ENCODE measurements around the gene ASIC4. TPM values are rescaled to one million over a fixed set of nuclear protein-coding genes. Genes with fewer than 3 reads are reported as not detected.

ASIC4 gene
- total and polyA plus RNA-seq, 2 of the 4 experiments (the other 2 are of a cell fraction), result 0.10 TPM; not detected in 1

GRCh38 chr2:219547621-219548020, 33.3 kb downstream of the ASIC4 start:
- no peaks in the 10 kb centered on the region for H3K9me3 ChIP-seq (ENCODE audit: control insufficient read depth, insufficient read depth, low read length)
- H4K8ac ChIP-seq (ENCODE audit: low read depth in 2 of 2, low read length in 2 of 2), result no peak overlapping the region
- H3K56ac ChIP-seq (ENCODE audit: extremely low read depth, insufficient read depth, low read length), result no peak overlapping the region
- H4K20me1 ChIP-seq (ENCODE audit: insufficient read depth, low read length), result peaks cover 3% of the 10 kb centered on the region; the same call in 1 of the 2 replicates
- H3K9me1 ChIP-seq (ENCODE audit: insufficient read depth, low read length), result no peaks in the 10 kb centered on the region; the same call in 1 of the 2 replicates
- H3K79me1 ChIP-seq (ENCODE audit: low read depth in 1 of 2, low read length in 2 of 2), result peaks cover under 1 to 2% of the 10 kb centered on the region in 2 experiments; a peak in 3 of 4 replicates
- no peak overlapping the region for H3K18ac ChIP-seq (ENCODE audit: low read depth, low read length)
- no peak overlapping the region for H2AK5ac ChIP-seq (ENCODE audit: low read depth, low read length)
- H3K14ac ChIP-seq (replicated peaks; ENCODE audit: low read depth, low read length), result no peak overlapping the region
- no peak overlapping the region for H2AK9ac ChIP-seq (replicated peaks; ENCODE audit: low read depth, low read length, poor library complexity)
- no peak overlapping the region for H4K5ac ChIP-seq (ENCODE audit: low read depth, low read length)
- H2BK20ac ChIP-seq (ENCODE audit: low read depth, low read length), result no peak overlapping the region
- dilution Hi-C loops (cut with HindIII; ENCODE audit: low sequenced_read_pairs, unreplicated experiment) (no loop called here), in situ Hi-C loops (cut with MboI; ENCODE audit: low sequenced_read_pairs) (no loop called here), intact Hi-C loops (cut with micrococcal nuclease) (no loop called here)
- H3K4ac ChIP-seq (ENCODE audit: low read depth, low read length), result no peak overlapping the region
- H3K4me3 ChIP-seq (ENCODE audit: insufficient read depth, low read depth, low read length), result no peak overlapping the region
- H2AFZ ChIP-seq (replicated peaks; ENCODE audit: low read length, poor library complexity), result no peak overlapping the region
- ChIA-PET CTCF (interaction anchor here (2.7 kb wide), 1 partner anchor 13 kb away, joined by 10 read pairs; no protein-coding TSS in a partner anchor), POLR2A (ENCODE audit: unreplicated experiment) (no interaction called here)
- TF ChIP-seq FOS (IDR thresholded peaks at IDR 0.05; ENCODE audit: low read depth, low read length) (no peak), MAZ (IDR thresholded peaks at IDR 0.05; ENCODE audit: borderline replicate concordance, low read depth, low read length) (no peak), USF2 (IDR thresholded peaks at IDR 0.05; ENCODE audit: low read depth, low read length) (no peak), MXI1 (IDR thresholded peaks at IDR 0.05; ENCODE audit: borderline replicate concordance, low read depth, low read length) (no peak), CTCF (conservative IDR thresholded peaks at IDR 0.05; ENCODE audit: low read depth, low read length) (no peak), NFE2L2 (IDR thresholded peaks at IDR 0.05; ENCODE audit: low read depth, low read length) (no peak), POLR2A (IDR thresholded peaks at IDR 0.05; ENCODE audit: low read depth, low read length) (no peak), RCOR1 (IDR thresholded peaks at IDR 0.05; ENCODE audit: insufficient replicate concordance, low read length) (no peak), RAD21 (IDR thresholded peaks at IDR 0.05; ENCODE audit: low read length) (no peak), RFX5 (IDR thresholded peaks at IDR 0.05; ENCODE audit: low read depth, low read length) (no peak), CHD1 (IDR thresholded peaks at IDR 0.05; ENCODE audit: low read depth, low read length) (no peak), MAFK (IDR thresholded peaks at IDR 0.05; ENCODE audit: low read depth, low read length) (no peak), CEBPB (IDR thresholded peaks at IDR 0.05; ENCODE audit: low read depth, low read length) (no peak), SMC3 (IDR thresholded peaks at IDR 0.05; ENCODE audit: low read depth, low read length) (no peak)
- no peaks in the 10 kb centered on the region for H3K27me3 ChIP-seq (ENCODE audit: control insufficient read depth, insufficient read depth, low read length)
- H3K4me1 ChIP-seq (ENCODE audit: control insufficient read depth, insufficient read depth, low read length), result peaks cover 5% of the 10 kb centered on the region; the same call in 1 of the 2 replicates
- H4K91ac ChIP-seq (ENCODE audit: insufficient read depth, low read depth, low read length), result no peak overlapping the region
- no peak overlapping the region for H3K23ac ChIP-seq (ENCODE audit: low read depth, low read length)
- ATAC-seq (ENCODE audit: low read depth) (no peak), DNase-seq (no peak)
- no peak overlapping the region for H2BK5ac ChIP-seq (ENCODE audit: low read depth, low read length, poor library complexity, severe bottlenecking)
- H3K36me3 ChIP-seq (ENCODE audit: control insufficient read depth, insufficient read depth, low read length), result no peaks in the 10 kb centered on the region
- BruUV-seq (replicated peaks), result no TSS peak
- 95% methylated on average over 15 of the region's 26 CpGs; no CpG with 5 or more reads in 1 of the 2 experiments for WGBS, 2 experiments (ENCODE audit: extremely low coverage in 2 of 2, insufficient read length in 1 of 2)
- H3K9ac ChIP-seq (ENCODE audit: low read depth, low read length), result no peak overlapping the region
- H3K27ac ChIP-seq (ENCODE audit: insufficient read depth, low read length), result no peak overlapping the region
- no peak overlapping the region for H3K4me2 ChIP-seq (ENCODE audit: low read depth, low read length)
- H2BK120ac ChIP-seq (ENCODE audit: low read depth, low read length), result no peak overlapping the region
- H2BK15ac ChIP-seq (ENCODE audit: low read depth, low read length), result no peak overlapping the region
